HL-60 (cell line): ENCODE measurements around the gene LRRC8C.
A peak's percentile ranks its signal among the peaks of the same experiment; 100 is the strongest.

Experiments
- CTCF ChIP-seq: IDR thresholded peaks from one replicate; pipeline ENCODE4 v1.5.1; 2011; ENCODE audit warnings: low read length, control low read depth, inconsistent platforms; ENCODE audit not compliant: insufficient read depth
- POLR2AphosphoS5 ChIP-seq: IDR thresholded peaks from 2 replicates; pipeline ENCODE4 v1.6.1; 2012; ENCODE audit warnings: low read depth

DNA sequence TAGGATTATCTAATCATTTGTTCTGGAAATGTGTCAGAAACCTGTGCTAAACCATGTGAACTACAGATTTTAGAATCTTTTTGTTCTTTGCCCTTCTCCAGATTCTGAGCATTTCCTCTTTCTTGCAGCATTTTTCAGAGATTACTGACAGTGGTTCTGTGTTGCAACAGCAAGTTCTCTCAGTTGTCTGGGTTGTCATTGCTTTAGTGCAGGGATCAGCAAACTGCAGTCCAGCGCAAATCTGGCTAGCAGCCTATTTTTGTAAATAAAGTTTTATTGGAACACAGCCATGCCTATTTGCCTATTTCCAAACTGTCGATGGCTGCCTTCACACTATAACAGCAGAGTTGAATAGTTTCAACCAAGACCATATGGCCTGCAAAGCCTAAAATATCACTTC is 121.6 kb downstream of the LRRC8C start:
- TF ChIP-seq CTCF (no peak), POLR2AphosphoS5 (0 out of 2 replicates have a peak, but pooled peaks have one; percentile 36)
